GM18873 (cell line): ENCODE measurements around the gene CHRNB2.

Experiments used
- ATAC-seq: cut with Tn5 transposase; IDR thresholded peaks from one replicate; pipeline ENCODE4 v1.9.1; 2021; ENCODE audit warnings: mild to moderate bottlenecking, moderate library complexity, moderate number of reproducible peaks; ENCODE audit not compliant: unreplicated experiment, low FRiP score

CHRNB2 gene

DNA sequence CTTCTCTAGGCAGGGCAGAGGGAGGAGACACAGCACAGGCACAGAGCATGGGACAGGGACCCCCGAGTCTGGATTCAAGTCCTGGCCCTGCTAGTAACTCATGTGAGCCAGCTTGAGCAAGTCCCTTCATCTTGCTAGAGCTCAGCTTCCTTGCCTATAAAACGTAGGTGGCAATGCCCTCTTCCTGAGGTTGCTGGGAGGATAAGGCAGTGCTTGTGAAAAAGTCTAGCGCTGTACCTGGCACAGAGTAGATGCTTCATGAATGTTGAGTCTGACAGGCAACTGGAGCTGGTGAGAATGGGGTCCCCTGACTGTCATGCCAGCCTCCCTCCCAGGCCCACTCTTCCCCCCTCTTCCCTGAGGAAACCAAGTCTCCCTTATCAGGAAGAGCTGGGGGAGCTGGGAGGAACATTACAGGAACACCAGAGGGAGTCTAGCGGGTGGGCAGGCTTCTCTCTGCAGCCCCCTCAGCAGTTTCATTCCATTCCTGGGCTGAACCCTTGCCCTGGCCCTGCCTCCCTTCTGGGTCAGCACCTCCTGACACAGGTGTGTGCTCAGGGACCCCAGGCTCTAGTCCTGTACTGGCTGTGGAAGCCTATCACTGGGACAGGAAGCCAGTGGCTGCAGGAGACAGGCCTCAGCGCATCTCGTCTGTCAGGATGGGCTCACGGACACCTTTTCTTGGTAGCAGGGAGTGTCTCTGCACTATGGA, 9.9 kb downstream of the CHRNB2 start:
- no peak for ATAC-seq

- no peak for ATAC-seq
Observed at GRCh38 chr1:154578058-154578418, 10.5 kb downstream of the CHRNB2 start.

GRCh38 chr1:154579374-154579773, 11.8 kb downstream of the CHRNB2 start:
- ATAC-seq: no peak

DNA sequence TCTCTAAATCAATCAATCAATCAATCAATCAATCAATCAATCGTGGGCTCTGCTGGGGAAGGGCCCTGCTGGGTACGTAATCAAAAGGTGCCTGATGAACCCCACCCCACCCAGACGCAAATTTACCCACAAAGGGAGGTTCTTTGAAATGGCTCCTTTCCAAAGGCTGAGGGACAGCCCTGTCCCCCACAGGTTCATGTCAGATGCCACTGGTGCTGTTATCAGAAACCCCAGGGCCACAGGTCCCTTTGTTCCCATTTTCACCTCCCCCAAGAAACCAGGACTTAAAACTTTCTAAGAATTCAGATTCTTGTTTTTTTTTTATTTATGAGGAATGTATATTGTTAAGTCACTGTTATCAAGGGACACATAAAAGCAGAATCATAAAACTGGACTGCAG, 14.2 kb downstream of the CHRNB2 start:
- no peak for ATAC-seq

GRCh38 chr1:154582885-154583284, 15.3 kb downstream of the CHRNB2 start:
- no peak for ATAC-seq

- no peak for ATAC-seq
Observed at GRCh38 chr1:154583773-154584172, 16.2 kb downstream of the CHRNB2 start.

DNA sequence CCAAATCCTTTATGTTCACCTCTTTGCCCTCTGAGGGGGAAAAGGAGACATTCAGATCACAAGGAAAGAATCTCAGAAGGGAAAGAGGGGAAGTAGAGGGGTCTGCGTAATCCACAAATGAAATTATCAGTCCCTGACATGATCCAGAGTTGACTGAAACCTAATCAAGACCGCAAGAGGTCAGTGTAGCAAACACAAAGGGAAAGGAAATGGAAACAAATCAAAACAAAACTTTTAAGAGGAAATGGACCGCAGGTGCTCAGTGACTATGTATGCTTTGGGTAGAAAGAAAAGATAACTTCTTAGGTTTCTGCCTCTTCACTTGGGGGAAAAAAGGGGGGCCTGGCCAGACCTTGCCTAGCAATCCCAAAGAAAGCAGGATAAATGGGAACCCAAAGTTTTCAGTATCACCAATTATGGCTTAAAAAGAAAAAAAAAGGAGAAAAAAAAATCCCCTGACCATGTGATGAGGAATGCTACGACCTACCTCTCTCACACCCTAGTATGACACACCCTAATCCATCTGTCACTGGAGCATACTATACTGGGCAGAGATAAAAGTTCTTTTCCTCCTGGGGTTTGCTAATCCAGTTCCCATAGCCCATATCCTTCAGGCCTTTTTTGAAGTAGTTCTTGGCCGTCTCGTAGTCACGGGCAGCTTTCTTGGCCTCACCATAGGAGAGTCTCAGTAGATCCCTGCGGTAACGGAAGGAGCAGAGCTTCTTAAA, 16.9 kb downstream of the CHRNB2 start:
- ATAC-seq: no peak

GRCh38 chr1:154586231-154586630, 18.7 kb downstream of the CHRNB2 start:
- no peak for ATAC-seq

GRCh38 chr1:154586641-154587040, 19.1 kb downstream of the CHRNB2 start:
- no peak for ATAC-seq

- ATAC-seq: no peak
Observed at GRCh38 chr1:154589780-154590179, 22.2 kb downstream of the CHRNB2 start.

DNA sequence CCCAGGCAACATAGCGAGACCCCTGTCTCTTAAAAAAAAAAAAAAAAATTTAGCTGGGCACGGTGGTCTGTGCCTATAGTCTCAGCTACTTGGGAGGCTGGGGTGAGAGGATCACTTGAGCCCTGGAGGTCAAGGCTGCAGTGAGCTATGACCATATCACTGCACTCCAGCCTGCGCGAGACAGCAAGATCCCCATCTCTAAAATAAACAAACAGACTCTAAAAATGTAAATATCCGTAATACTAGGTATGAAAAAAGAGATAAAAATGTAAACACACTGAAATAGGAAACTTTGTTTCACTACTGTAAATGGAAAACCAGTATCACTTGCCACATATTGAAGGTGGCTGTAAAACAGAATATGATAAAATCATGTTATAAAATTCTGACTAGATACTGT, 23.2 kb downstream of the CHRNB2 start:
- ATAC-seq: no peak

DNA sequence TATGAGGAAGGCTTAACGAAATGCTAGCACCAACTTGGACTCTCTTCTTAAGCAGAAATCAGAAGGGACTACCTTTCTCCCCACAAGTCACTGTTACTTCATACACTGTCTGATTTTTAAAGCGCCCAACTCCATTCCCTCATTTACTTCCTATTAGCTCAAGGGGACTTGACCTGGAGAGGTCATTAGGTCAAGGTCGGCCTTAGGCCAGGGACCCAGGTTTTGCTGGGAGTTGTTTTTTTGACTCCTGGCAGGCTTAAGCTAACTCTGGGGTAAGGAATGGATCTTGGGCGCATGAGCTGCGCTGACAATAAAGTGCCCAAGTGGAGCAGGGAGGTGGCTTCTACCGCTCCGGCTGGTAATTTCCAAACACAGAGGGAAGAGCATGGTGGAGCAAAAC, 23.6 kb downstream of the CHRNB2 start:
- ATAC-seq: no peak

DNA sequence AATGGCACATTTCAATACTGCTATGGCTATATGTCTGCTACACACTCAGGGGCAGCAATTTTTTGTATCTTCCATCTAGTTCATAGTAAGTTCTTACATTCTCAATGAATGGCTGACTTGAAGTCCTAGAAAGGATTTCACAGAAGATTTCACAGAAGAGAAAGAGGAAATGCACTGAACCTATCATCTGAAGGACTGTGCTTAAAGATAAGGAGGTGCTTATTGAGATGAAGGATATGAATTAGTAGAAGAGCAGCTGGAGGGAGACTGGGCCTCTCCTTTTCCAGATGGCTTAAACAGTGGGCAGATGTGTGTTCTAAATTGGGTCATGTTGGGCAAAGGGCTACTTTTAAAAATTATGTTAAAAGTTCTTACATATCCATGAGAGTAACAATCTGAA, 25.8 kb downstream of the CHRNB2 start:
- no peak for ATAC-seq

GRCh38 chr1:154594811-154595210, 27.2 kb downstream of the CHRNB2 start:
- ATAC-seq: no peak

DNA sequence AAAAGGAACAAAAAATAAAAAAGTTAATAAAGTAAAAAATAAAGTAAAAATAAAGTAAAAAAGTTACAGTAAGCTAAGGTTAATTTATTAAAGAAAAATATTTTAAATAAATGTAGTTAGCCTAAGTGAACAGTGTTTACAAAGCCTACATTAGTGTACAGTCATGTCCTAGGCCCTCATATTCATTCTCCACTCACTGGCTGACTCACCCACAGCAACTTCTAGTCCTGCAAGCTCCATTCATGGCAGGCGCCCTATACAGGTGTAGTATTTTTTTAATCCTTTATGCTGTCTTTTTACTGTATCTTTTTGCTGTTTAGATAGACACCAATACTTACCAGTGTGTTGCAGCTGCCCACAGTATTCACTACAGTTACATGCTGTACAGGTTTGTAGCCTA, 28.0 kb downstream of the CHRNB2 start:
- ATAC-seq: no peak

DNA sequence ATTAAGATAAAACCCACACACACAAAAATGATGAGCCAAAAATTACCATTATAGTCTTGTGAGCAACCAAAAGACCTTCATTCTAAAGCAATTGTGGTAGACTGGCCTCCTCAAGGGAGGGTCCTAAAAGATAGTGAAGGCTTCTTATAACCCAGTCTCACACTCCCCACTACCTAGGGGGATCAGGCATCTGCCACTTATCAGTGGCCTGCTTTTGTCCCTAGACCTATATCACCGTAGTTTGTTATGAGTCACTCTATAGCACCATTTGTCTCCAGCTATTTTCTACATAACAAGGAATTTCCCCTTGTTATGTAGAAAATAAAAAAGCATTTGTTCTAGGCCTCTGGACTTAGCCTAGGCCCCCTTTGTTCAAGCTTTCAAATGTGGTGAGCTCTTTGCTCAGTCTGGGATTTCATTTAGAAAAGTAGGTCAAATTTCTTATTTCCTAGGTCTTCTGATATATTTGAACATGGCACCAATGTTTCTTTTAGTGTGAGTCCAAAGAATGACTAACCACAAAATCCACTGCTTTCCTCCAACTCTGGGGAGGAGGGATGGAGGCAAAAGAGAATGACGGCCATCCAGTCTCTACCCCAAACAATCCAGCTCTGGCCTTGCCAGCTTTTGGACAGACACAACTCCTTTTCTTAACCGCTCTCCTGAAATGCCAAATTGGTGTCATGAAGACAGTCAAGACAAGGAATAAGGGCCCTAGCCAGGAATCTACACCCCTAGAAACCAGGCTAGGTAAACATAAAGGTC, 31.5 kb downstream of the CHRNB2 start:
- no peak for ATAC-seq

DNA sequence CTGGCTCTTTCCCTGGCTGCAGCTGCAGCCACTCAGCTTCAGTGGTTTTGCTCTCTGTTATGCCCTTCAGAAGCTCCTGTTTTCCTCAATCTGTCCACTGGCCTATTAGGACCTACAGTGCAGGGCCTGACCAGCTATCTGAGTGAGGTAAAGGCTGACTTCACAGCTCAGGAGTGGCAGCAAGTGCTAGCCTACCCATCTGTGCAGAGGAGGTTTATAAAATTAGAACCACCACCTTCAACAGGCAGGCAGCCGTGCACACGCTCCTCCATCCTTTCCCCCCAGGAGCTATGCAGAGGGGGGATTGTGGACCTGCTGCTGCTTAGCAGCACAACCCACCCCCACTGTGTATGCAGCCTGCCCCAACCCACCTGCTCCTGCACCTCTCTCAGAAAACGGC, 32.1 kb downstream of the CHRNB2 start:
- ATAC-seq: no peak

DNA sequence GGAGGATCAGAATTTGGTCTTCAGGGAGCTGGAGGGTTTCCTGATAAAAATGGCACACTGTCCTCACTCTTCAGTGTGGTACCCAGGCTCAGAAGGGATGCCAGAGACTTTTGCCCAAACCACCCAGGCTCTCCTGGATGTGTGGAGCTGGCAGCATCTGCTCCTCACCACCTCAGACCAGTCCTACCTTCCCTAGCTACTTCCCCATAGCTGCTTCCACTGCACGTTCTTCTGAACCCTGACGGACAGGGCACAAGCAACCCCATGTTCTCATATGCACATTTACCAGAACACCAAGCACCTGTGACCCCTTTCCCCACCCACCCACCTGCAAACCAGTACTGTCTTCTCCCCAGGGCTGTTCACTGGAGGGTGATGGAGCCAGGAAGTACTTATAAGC, 35.7 kb downstream of the CHRNB2 start:
- ATAC-seq: no peak

DNA sequence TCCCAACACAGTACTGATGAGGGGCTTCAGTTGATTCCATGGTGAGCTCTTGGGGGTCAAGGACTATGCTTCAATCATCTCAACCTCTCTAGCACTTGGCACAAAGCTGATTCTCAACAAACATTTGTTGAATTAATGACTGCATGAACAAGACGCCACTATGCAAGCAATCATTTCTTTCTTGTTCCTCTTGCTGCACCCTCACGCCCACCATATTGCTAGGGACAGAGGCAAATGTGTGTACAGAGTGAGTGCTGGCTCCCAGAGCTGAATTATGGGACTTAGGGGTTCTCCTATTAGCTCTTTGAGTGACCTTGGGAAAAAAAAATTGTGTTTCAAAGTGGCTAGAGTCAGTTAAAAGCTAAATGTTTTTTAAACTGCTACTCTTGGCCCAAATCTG, 38.0 kb downstream of the CHRNB2 start:
- no peak for ATAC-seq

DNA sequence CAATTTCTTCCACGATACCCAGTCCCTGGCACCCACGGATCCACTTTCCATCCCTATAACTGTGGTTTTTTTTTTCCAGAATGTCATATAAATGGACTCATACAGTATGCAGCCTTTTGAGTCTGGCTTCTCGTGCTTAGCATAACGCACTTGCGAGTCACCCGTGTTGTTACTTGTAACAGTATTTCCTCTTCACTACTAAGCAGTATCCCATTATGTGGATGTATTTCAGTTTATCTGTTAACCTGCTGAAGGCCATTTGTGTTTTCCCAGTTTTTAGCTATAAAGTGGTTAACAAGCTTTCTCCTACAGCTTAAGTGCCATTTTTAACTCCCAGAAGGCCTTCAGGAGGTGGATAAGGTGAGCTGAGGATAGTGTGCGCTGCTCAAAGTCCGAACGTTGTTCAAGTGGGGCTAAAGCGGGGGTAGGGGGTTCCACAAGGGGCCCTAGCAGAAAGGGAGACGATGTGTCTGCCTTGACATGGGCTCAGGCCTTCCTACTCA, 39.6 kb downstream of the CHRNB2 start:
- ATAC-seq: no peak

GRCh38 chr1:154607609-154608396, 40.2 kb downstream of the CHRNB2 start, which contains the start of gene ADAR:
Gene ADAR (minus strand): TSS chr1:154608186. CDS start chr1:154608006, 180 bp downstream.
- peak; percentile 70 for ATAC-seq
